ENCODE measurements around the gene CSF1. TPM values are rescaled to one million over a fixed set of nuclear protein-coding genes. Genes with fewer than 3 reads are reported as not detected.

The CSF1 gene
- total and polyA plus RNA-seq, 2 donors (not counting 3 experiments of a cell fraction or from before 2014, with no cell fraction given) = 24.5 to 28.9 TPM

DNA sequence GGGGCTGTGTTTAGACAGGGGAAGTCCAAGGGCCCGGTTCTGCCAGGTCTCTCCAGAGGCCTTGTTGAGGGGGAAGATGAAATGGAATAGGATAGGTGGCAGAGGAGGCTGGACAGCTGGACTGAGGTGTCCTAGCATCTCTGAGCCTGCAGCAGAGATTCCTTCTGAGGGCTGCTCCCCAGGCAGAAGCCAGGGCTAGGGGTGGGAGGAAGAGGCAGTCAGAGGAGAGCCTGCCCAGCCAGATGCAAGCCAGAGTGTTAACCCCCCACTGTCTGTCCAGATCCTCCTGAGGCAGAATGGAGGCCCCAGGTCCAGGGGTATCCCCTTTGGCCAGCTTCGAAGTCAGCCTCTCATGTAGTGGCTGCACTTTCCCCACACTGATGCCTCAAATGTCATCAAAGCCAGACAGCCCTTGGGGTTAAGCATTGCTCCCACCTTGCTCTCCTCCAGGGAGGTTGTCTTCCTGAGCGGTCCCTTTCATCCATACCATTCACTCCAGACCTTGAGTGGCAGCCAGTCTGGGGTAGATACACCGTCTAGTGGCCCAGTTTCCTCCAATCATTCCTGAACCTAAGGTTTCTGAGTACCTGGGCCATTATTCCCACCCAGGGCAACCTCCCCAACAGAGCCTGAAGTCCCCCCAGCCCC is 1.7 kb downstream of the CSF1 start:
- no peak overlapping the region for H3K9ac ChIP-seq (replicated peaks; ENCODE audit: extremely low read depth, insufficient read depth, low read length)
- dilution Hi-C loops (cut with MboI; ENCODE audit: extremely low pct_ligation_motif_present, low sequenced_read_pairs) = no loop called here
- H3K4me2 ChIP-seq (ENCODE audit: insufficient read depth, low read length) = peak overlapping the region; percentile 14
- FAIRE-seq (no peak), DNase-seq (ENCODE audit: low read depth, low spot score) (no peak)
- peaks cover 8% of the 10 kb centered on the region for H3K4me1 ChIP-seq (ENCODE audit: control insufficient read depth, extremely low read depth, insufficient read depth, low read length)
- no peaks in the 10 kb centered on the region for H3K79me2 ChIP-seq (ENCODE audit: control insufficient read depth, insufficient read depth, low read length)
- no peaks in the 10 kb centered on the region for H3K9me1 ChIP-seq (replicated peaks; ENCODE audit: control insufficient read depth, extremely low read depth, insufficient read depth, low read length)
- H3K9me3 ChIP-seq (replicated peaks; ENCODE audit: control insufficient read depth, insufficient read depth, low read length) = no peaks in the 10 kb centered on the region
- BruUV-seq (replicated peaks) = no TSS peak
- H4K20me1 ChIP-seq (replicated peaks; ENCODE audit: control insufficient read depth, extremely low read depth, insufficient read depth, low read length) = no peaks in the 10 kb centered on the region
- peaks cover 0 to 11% of the 10 kb centered on the region in 2 experiments for H3K36me3 ChIP-seq (ENCODE audit: control insufficient read depth in 2 of 2, extremely low read depth in 1 of 2, insufficient read depth in 2 of 2, low read length in 2 of 2)
- H2AFZ ChIP-seq (ENCODE audit: low read depth, low read length) = no peak overlapping the region
- H3K27me3 ChIP-seq (ENCODE audit: control insufficient read depth in 2 of 2, insufficient read depth in 2 of 2, low read length in 2 of 2) = peaks cover 0 to 2% of the 10 kb centered on the region in 2 experiments
- peak overlapping the region in 2 of 3 experiments; percentile 1 to 91 for H3K4me3 ChIP-seq (replicated peaks in 1 of 3; ENCODE audit: insufficient read depth in 1 of 3, low read depth in 1 of 3, low read length in 3 of 3)
- CTCF ChIA-PET = interaction anchor here (1.2 to 2.4 kb wide), 5 partner anchors 68 to 137 kb away, joined by 5 to 20 read pairs (median 8); partner anchors contain the start of gene AHCYL1
- POLR2A ChIA-PET = interaction anchor here (1.6 kb wide), 1 partner anchor 16 kb away, joined by 3 read pairs; no protein-coding TSS in a partner anchor
- no peak overlapping the region for H3K27ac ChIP-seq (ENCODE audit: insufficient read depth, low read depth, low read length)
- TF ChIP-seq GATA2 (IDR thresholded peaks at IDR 0.05; ENCODE audit: insufficient read depth, insufficient read length, low read depth, low read length) (no peak), JUN (IDR thresholded peaks at IDR 0.05; ENCODE audit: borderline replicate concordance, insufficient read depth, insufficient read length, low read depth) (no peak), MAX (IDR thresholded peaks at IDR 0.05; ENCODE audit: insufficient read depth, insufficient read length) (no peak), MYC (IDR thresholded peaks at IDR 0.05; ENCODE audit: low read depth, low read length) (no peak), POLR2AphosphoS5 (IDR thresholded peaks at IDR 0.05; ENCODE audit: insufficient read depth, low read depth, low read length) (no peak), EZH2 (IDR thresholded peaks at IDR 0.05; ENCODE audit: borderline replicate concordance, low read depth, low read length, severe bottlenecking) (no peak), CTCF (IDR thresholded peaks at IDR 0.05; ENCODE audit: extremely low read depth in 1 of 2, insufficient read depth in 1 of 2, low read depth in 1 of 2, low read length in 2 of 2) (no peak), POLR2A (IDR thresholded peaks at IDR 0.05; ENCODE audit: low read depth, low read length) (no peak), FOS (IDR thresholded peaks at IDR 0.05; ENCODE audit: borderline replicate concordance, insufficient read depth, low read length) (no peak)
- intact Hi-C loops (cut with micrococcal nuclease) = no loop called here
